Measurements from ENCODE around the gene RHD.
"Not testable (repeated sequence)": the region's sequence is repeated elsewhere in the genome, so short reads cannot be mapped to it uniquely, and the experiment has no call there.

Gene RHD

GRCh38 chr1:25304936-25305335, 32.6 kb downstream of the RHD start:
- not testable (repeated sequence) for DNase-seq (ENCODE audit: low read depth in 2 of 3, low spot score in 2 of 3)

- not testable (repeated sequence) for DNase-seq (ENCODE audit: low read depth in 2 of 3, low spot score in 2 of 3)
Measured at GRCh38 chr1:25308168-25308567, 35.9 kb downstream of the RHD start.

GRCh38 chr1:25309085-25309484, 36.8 kb downstream of the RHD start:
- not testable (repeated sequence) for DNase-seq (ENCODE audit: low read depth in 2 of 3, low spot score in 2 of 3)

- not testable (repeated sequence) for DNase-seq (ENCODE audit: low read depth in 2 of 3, low spot score in 2 of 3)
Measured at GRCh38 chr1:25309486-25309885, 37.2 kb downstream of the RHD start.

- not testable (repeated sequence) for DNase-seq (ENCODE audit: low read depth in 2 of 3, low spot score in 2 of 3)
Measured at GRCh38 chr1:25312806-25313470, 40.6 kb downstream of the RHD start.

GRCh38 chr1:25320314-25320938, 48.1 kb downstream of the RHD start:
- DNase-seq (ENCODE audit: low read depth in 2 of 3, low spot score in 2 of 3), result not testable (repeated sequence)

GRCh38 chr1:25322127-25322526, 49.8 kb downstream of the RHD start:
- not testable (repeated sequence) for DNase-seq (ENCODE audit: low read depth in 2 of 3, low spot score in 2 of 3)

GRCh38 chr1:25324407-25324806, 52.1 kb downstream of the RHD start:
- not testable (repeated sequence) for DNase-seq (ENCODE audit: low read depth in 2 of 3, low spot score in 2 of 3)

- not testable (repeated sequence) for DNase-seq (ENCODE audit: low read depth in 2 of 3, low spot score in 2 of 3)
Measured at GRCh38 chr1:25327864-25328790, 55.8 kb downstream of the RHD start.

- not testable (repeated sequence) for DNase-seq (ENCODE audit: low read depth in 2 of 3, low spot score in 2 of 3)
Measured at GRCh38 chr1:25328791-25329185, 56.5 kb downstream of the RHD start.

GRCh38 chr1:25329336-25329735, 57.0 kb downstream of the RHD start:
- not testable (repeated sequence) for DNase-seq (ENCODE audit: low read depth in 2 of 3, low spot score in 2 of 3)

GRCh38 chr1:25329950-25330349, 57.6 kb downstream of the RHD start:
- not testable (repeated sequence) for DNase-seq (ENCODE audit: low read depth in 2 of 3, low spot score in 2 of 3)

GRCh38 chr1:25336922-25337354, 64.6 kb downstream of the RHD start:
- peak in 2 of 3 experiments; percentile 8 to 10 for DNase-seq (ENCODE audit: low read depth in 2 of 3, low spot score in 2 of 3)

- peak in 1 of 3 experiments; percentile 15 for DNase-seq (ENCODE audit: low read depth in 2 of 3, low spot score in 2 of 3)
Measured at GRCh38 chr1:25337483-25338187, 65.3 kb downstream of the RHD start.

GRCh38 chr1:25338188-25338981, 66.1 kb downstream of the RHD start, which contains the start of gene TMEM50A:
TMEM50A (plus strand) TSS chr1:25338334; CDS start chr1:25340487, 2,153 bp downstream.
- DNase-seq (ENCODE audit: low read depth in 2 of 3, low spot score in 2 of 3), result peak; percentile 77 to 87 (median 82)

GRCh38 chr1:25338986-25339385, 66.7 kb downstream of the RHD start:
- no peak for DNase-seq (ENCODE audit: low read depth in 2 of 3, low spot score in 2 of 3)

GRCh38 chr1:25341746-25342145, 69.4 kb downstream of the RHD start:
- DNase-seq (ENCODE audit: low read depth in 2 of 3, low spot score in 2 of 3), result no peak

GRCh38 chr1:25342846-25343245, 70.5 kb downstream of the RHD start:
- no peak for DNase-seq (ENCODE audit: low read depth in 2 of 3, low spot score in 2 of 3)

GRCh38 chr1:25343872-25344271, 71.6 kb downstream of the RHD start:
- DNase-seq (ENCODE audit: low read depth in 2 of 3, low spot score in 2 of 3), result no peak

- no peak for DNase-seq (ENCODE audit: low read depth in 2 of 3, low spot score in 2 of 3)
Measured at GRCh38 chr1:25347556-25347955, 75.2 kb downstream of the RHD start.
